Upper lobe of right lung (tissue), 1 donor: ENCODE measurements around the gene CLEC2B. TPM values are rescaled to one million over a fixed set of nuclear protein-coding genes. Genes with fewer than 3 reads are reported as not detected.

Experiments
- ATAC-seq: fragments of 200-7000 bp; cut with Tn5 transposase; one replicate; pipeline ENCODE4 v1.9.1; 2020; ENCODE audit warnings: mild to moderate bottlenecking, moderate library complexity
- DNase-seq: peaks from one replicate; pipeline ENCODE4 v3.0.0-alpha.2; 2020
- H3K27ac ChIP-seq: fragments of 200-600 bp; one replicate; pipeline ENCODE4 v1.8.0; 2022
- H3K27me3 ChIP-seq: fragments of 200-600 bp; one replicate; pipeline ENCODE4 v1.8.0; 2022; ENCODE audit warnings: mild to moderate bottlenecking
- H3K36me3 ChIP-seq: fragments of 200-600 bp; one replicate; pipeline ENCODE4 v1.8.0; 2022
- H3K4me1 ChIP-seq: fragments of 200-600 bp; one replicate; pipeline ENCODE4 v1.8.0; 2022
- H3K4me3 ChIP-seq: fragments of 200-600 bp; one replicate; pipeline ENCODE4 v1.8.0; 2022; ENCODE audit warnings: mild to moderate bottlenecking
- H3K9me3 ChIP-seq: fragments of 200-600 bp; one replicate; pipeline ENCODE4 v1.8.0; 2022
- CTCF ChIP-seq: fragments of 200-600 bp; IDR thresholded peaks from one replicate; pipeline ENCODE4 v1.8.0; 2022; ENCODE audit warnings: antibody characterized with exemption
- intact Hi-C: fragments of 100-400 bp; cut with DNase I; formaldehyde crosslinking; loops from one replicate; pipeline ENCODE4 v1.11.0; 2022
- total RNA-seq: library from RNA; stranded (reverse); fragmentation: NEBNext Ultra II Directional; extraction: Animal tissue kit (Norgen Biotek cat#: 25700); gene quantifications from one replicate; pipeline ENCODE4 v1.2.1, GENCODE V29; 2021
- donor health status: DM: no; HTN: yes; CAD: no; lungs with severe emphysema.

The CLEC2B gene
- total RNA-seq, 1 donor from 2014 or later, result 24.6 TPM

GRCh38 chr12:9856894-9857293 is 12.3 kb downstream of the CLEC2B start:
- Histone ChIP-seq H3K4me1 (no peaks in the 10 kb centered on the region), H3K9me3 (no peaks in the 10 kb centered on the region), H3K4me3 (no peak overlapping the region), H3K27me3 (no peaks in the 10 kb centered on the region), H3K36me3 (peaks cover 41% of the 10 kb centered on the region), H3K27ac (no peak overlapping the region)
- DNase-seq (no peak), ATAC-seq (no peak)
- TF ChIP-seq CTCF, result no peak
- intact Hi-C loops, result no loop called here

GRCh38 chr12:9856151-9856550 is 13.0 kb downstream of the CLEC2B start:
- ATAC-seq (peak; percentile 50), DNase-seq (no peak)
- no peak overlapping the region for H3K4me3 ChIP-seq
- intact Hi-C loops, result no loop called here
- no peaks in the 10 kb centered on the region for H3K4me1 ChIP-seq
- no peak for TF ChIP-seq CTCF
- no peaks in the 10 kb centered on the region for H3K9me3 ChIP-seq
- H3K36me3 ChIP-seq, result peaks cover 45% of the 10 kb centered on the region
- no peak overlapping the region for H3K27ac ChIP-seq
- no peaks in the 10 kb centered on the region for H3K27me3 ChIP-seq

GRCh38 chr12:9851927-9852326 is 17.2 kb downstream of the CLEC2B start:
- DNase-seq, result no peak

GRCh38 chr12:9851050-9851449 is 18.1 kb downstream of the CLEC2B start:
- intact Hi-C loops, result no loop called here
- no peak for ATAC-seq

More at GRCh38 chr12:9851927-9852326, 17.2 kb downstream of the CLEC2B start:
- Histone ChIP-seq H3K27ac (no peak overlapping the region), H3K4me1 (no peaks in the 10 kb centered on the region), H3K27me3 (no peaks in the 10 kb centered on the region), H3K4me3 (no peak overlapping the region), H3K9me3 (no peaks in the 10 kb centered on the region), H3K36me3 (peaks cover 40% of the 10 kb centered on the region)
- intact Hi-C loops, result no loop called here
- TF ChIP-seq CTCF, result no peak
- no peak for ATAC-seq

GRCh38 chr12:9848899-9849298 is 20.3 kb downstream of the CLEC2B start:
- ATAC-seq (no peak), DNase-seq (no peak)
- Histone ChIP-seq H3K27ac (no peak overlapping the region), H3K36me3 (peaks cover 23% of the 10 kb centered on the region), H3K4me1 (no peaks in the 10 kb centered on the region), H3K27me3 (no peaks in the 10 kb centered on the region), H3K4me3 (no peak overlapping the region), H3K9me3 (no peaks in the 10 kb centered on the region)
- intact Hi-C loops, result no loop called here
- TF ChIP-seq CTCF, result no peak

More at GRCh38 chr12:9851050-9851449, 18.1 kb downstream of the CLEC2B start:
- Histone ChIP-seq H3K27ac (no peak overlapping the region), H3K4me3 (no peak overlapping the region), H3K4me1 (no peaks in the 10 kb centered on the region), H3K27me3 (no peaks in the 10 kb centered on the region), H3K9me3 (no peaks in the 10 kb centered on the region), H3K36me3 (peaks cover 32% of the 10 kb centered on the region)
- TF ChIP-seq CTCF, result no peak
- no peak for DNase-seq

GRCh38 chr12:9843407-9843806 is 25.7 kb downstream of the CLEC2B start:
- Histone ChIP-seq H3K36me3 (no peaks in the 10 kb centered on the region), H3K4me3 (no peak overlapping the region), H3K27me3 (no peaks in the 10 kb centered on the region), H3K27ac (no peak overlapping the region), H3K9me3 (no peaks in the 10 kb centered on the region), H3K4me1 (no peaks in the 10 kb centered on the region)
- intact Hi-C loops, result no loop called here
- ATAC-seq, result no peak
- TF ChIP-seq CTCF, result no peak
- no peak for DNase-seq
